Esophagus mucosa (tissue), 1 donor: ENCODE results near the gene HTR3A. TPM values are rescaled to one million over a fixed set of nuclear protein-coding genes. Genes with fewer than 3 reads are reported as not detected.
"Not testable (repeated sequence)": the region's sequence is repeated elsewhere in the genome, so short reads cannot be mapped to it uniquely, and the experiment has no call there.

Source experiments
- ATAC-seq: fragments of 200-7000 bp; cut with Tn5 transposase; one replicate; pipeline ENCODE4 v1.9.1; 2020
- total RNA-seq: library from RNA; stranded (reverse); gene quantifications from one replicate; pipeline ENCODE4 v1.2.4, GENCODE V29; 2023
- donor health status: DM: yes; HTN: yes; CAD: no.

HTR3A gene
- total RNA-seq, result not detected

DNA sequence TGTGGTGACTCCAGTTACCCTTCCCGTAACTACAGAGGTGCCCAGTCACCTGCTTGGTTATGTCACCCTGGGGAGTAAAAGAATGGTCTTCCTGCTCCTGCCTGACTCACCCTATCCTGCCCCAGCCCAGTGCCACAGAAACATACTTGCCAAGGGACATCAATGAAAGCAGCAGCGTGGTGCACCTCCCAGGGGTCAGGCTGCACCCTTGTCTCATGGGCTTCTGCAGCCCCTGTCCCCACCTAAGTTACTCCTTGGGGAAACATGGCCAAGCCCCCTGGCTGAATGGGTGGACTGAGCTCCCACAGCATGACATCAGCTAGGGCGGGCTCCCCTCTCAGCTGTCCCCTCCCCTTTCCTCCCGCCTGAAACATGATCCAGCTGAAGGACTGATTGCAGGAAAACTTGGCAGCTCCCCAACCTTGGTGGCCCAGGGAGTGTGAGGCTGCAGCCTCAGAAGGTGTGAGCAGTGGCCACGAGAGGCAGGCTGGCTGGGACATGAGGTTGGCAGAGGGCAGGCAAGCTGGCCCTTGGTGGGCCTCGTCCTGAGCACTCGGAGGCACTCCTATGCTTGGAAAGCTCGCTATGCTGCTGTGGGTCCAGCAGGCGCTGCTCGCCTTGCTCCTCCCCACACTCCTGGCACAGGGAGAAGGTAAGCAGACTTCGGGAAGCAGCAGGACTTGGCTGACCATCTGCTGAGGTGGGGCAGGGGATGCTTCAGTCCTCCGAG is at the start of gene HTR3A:
Gene HTR3A, plus strand, starts transcription at position 368 of the 730 bp plus-strand sequence. Its CDS starts 218 bp downstream, at position 586.
- peak; percentile 51 for ATAC-seq

GRCh38 chr11:113926273-113927197 is 48.4 kb upstream of the HTR3A start:
- peak; percentile 57 for ATAC-seq

DNA sequence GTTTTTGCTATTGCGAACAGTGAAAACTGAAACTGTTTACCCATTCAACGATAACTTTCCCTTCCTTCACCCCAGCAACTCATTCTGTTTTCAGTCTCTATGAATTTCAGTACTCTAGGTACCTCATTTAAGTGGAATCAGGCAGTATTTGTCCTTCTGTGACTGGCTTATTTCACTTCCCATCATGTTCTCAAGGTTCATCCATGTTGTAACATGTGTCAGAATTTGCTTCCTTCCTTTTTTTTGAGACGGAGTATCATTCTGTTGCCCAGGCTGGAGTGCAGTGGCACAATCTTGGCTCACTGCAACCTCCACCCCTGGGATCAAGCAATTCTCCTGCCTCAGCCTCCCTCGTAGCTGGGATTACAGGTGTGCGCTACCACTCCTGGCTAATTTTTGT is 46.6 kb upstream of the HTR3A start:
- ATAC-seq, result no peak

GRCh38 chr11:113932788-113933187 is 42.1 kb upstream of the HTR3A start:
- ATAC-seq, result no peak

GRCh38 chr11:113934193-113934592 is 40.7 kb upstream of the HTR3A start:
- not testable (repeated sequence) for ATAC-seq

DNA sequence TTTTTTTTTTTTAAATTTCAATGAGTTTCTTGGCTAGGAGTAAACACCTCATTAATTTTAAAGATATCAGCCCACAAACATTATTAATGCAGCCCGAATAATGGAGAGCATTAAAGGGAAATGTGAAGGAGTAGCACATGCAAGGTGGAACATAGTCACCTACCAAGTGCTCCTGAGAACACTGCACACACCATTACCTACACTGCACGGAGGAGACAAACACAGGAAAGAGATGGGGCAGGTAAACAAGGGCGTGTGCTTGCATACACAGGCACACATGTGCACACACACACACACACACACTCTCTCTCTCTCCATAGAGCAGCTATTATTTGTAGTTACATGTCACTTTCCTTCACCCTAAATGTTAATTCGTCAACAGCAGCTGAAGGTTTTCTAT is 40.1 kb upstream of the HTR3A start:
- no peak for ATAC-seq

- no peak for ATAC-seq
Measured at GRCh38 chr11:113935858-113936257, 39.0 kb upstream of the HTR3A start.

DNA sequence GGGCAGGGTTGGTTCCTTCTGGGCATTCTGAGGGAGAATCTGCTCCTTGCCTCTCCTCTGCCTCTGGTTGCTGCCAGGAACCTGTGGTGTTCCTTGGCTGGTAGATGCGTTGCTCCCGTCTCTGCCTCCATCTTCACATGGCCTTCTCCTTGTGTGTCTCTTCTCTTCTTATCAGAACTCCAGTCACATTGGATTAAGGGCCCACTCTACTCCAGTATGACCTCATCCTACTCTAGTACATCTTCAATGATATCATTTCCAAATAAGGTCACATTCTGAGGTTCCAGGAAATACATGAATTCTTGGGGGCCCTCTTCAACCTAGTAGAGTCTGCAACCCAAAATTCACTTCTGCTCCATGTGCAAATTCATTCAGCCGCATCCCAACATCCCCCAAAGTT is 37.0 kb upstream of the HTR3A start:
- ATAC-seq, result no peak

GRCh38 chr11:113942256-113942655 is 32.7 kb upstream of the HTR3A start:
- no peak for ATAC-seq

- not testable (repeated sequence) for ATAC-seq
Measured at GRCh38 chr11:113946162-113946561, 28.7 kb upstream of the HTR3A start.

DNA sequence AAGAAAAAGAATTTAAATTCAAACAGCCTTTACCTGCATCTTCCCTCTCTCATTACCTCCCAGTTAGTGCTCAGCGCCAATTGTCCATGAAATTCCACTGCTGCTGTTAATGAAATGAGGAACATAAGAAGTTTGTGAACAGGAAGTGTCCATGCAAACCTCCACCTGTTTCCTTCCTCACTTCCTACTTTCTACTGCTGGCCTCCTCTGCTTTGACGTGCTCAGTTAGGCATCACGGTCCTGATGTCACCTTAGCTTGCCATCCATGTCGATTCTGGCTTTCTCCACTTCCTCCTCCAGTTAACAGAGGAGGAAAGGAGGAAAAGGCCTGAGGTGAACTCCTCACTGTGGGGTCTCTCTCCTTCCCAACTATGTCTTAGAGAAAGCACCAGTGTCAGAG is 26.9 kb upstream of the HTR3A start:
- no peak for ATAC-seq

- no peak for ATAC-seq
Measured at GRCh38 chr11:113949891-113950290, 25.0 kb upstream of the HTR3A start.

- ATAC-seq, result no peak
Measured at GRCh38 chr11:113951537-113951936, 23.4 kb upstream of the HTR3A start.

- no peak for ATAC-seq
Measured at GRCh38 chr11:113952070-113952469, 22.8 kb upstream of the HTR3A start.

DNA sequence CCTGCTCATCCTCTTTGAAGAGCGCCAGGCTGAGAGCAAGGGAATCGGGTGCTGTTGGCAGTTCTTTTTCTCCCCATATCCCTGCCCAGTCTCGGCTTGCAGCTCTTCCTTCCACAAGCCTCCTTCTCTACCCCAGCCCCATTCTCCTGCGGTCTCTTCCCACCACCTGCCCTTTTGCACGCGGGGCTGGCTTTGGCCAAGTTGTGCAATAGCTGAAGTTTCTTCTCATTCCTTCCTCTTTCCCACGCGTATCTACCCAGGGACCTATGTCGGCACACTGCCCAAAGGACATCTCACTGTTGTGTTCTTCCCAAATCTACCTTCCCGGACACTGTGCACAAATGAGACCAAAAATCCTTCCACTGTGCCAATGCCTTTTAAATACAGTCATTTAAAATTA is 22.3 kb upstream of the HTR3A start:
- ATAC-seq, result no peak

- peak; percentile 52 for ATAC-seq
Measured at GRCh38 chr11:113954235-113954634, 20.7 kb upstream of the HTR3A start.

- no peak for ATAC-seq
Measured at GRCh38 chr11:113956986-113957385, 17.9 kb upstream of the HTR3A start.

DNA sequence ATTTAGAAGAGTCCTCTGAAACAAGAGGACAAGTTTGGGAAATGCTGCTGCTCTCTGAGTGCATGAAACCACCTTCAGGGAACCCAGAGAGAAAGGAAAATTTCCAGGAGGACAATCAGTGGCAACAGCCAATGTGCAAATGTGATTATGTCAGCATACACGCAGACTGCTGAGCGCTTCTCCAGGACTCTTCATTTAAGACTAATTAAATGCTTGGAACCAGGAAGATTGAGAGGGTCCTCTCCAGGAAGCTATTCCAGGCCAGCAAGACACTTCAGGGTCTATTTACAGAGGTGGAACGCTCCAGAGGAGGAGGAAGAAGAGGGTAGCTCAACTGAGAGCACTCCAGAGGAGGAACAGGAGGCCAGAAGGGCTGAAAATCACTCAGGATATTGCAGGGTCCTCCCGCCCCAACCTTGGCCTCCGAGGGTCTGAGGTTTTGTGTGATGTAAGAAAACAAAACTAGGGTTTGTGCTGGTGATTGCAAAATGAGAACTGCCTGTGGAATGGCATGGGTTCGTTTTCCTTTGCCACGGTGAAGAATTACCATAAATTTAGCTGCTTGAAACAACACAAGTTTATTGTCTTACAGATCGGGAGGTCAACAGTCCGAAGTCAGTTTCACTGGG is 14.1 kb upstream of the HTR3A start:
- ATAC-seq, result no peak

DNA sequence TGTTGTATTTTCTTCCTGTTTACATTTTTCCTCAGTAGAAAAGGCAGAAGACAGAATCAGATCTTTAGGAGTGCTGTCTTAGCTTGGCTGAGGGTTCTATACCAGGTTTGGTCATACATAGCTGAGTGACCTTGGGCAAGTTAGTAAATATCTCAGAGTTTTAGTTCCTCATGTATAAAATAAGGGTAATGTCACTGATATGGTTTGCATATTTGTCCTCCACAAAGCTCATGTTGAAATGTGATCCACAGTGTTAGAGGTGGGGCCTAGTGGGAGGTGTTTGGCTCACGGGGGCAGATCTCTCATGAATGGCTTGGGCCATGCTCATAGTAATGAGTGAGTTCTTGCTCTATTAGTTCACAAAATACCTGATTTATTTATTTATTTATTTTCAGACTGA is 7.5 kb upstream of the HTR3A start:
- no peak for ATAC-seq

GRCh38 chr11:113971506-113972195 is 3.3 kb upstream of the HTR3A start:
- ATAC-seq, result no peak

- peak; percentile 27 for ATAC-seq
Measured at GRCh38 chr11:113977071-113977490, 2.2 kb downstream of the HTR3A start.

DNA sequence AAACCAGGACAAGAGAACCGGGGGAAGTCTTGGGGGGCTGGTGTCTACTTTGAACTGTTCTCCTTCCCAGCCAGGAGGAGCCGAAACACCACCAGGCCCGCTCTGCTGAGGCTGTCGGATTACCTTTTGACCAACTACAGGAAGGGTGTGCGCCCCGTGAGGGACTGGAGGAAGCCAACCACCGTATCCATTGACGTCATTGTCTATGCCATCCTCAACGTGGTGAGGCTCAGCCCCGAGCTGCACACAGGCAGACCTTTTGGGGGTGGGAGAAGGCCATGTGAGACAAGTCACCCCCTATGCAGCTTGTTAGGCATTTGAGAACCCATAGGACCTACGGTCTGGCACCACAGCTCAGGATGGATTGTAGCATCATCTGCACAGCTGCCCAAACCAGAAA is 2.8 kb downstream of the HTR3A start:
- ATAC-seq, result peak; percentile 30

- ATAC-seq, result no peak
Measured at GRCh38 chr11:113979431-113979830, 4.5 kb downstream of the HTR3A start.
